Measurements from ENCODE around the gene KLK8.

- TF ChIP-seq CTCF (IDR thresholded peaks at IDR 0.05) (no peak), POLR2AphosphoS5 (IDR thresholded peaks at IDR 0.05) (no peak), EP300 (IDR thresholded peaks at IDR 0.05) (no peak)
Measured at GRCh38 chr19:51031880-51032225, 30.4 kb upstream of the KLK8 start.

Measured in suprapubic skin (tissue), 4 donors.